Measurements from ENCODE around the gene DRC3.
"Not testable (repeated sequence)": the region's sequence is repeated elsewhere in the genome, so short reads cannot be mapped to it uniquely, and the experiment has no call there.

DRC3 gene

DNA sequence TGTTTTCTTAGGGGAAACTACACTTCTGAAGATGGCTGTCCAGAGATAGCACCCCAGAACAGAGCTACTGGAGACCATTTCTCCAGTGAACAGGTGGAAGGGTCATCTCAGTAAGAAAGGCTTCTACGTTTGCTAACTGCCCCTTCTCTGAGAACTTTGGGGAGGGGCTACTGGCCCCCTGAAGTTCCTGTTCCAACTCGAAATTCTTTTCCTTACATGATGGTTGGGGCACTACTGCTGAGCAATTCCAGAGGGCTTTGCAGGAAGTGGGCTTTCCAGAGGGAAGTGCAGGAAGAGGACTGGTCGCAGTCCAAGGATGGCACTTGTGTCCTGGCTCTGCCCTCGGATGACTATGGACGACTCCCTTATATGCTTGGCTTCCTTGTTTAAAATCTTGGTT, 31.6 kb upstream of the DRC3 start:
- DNase-seq: no peak

DNA sequence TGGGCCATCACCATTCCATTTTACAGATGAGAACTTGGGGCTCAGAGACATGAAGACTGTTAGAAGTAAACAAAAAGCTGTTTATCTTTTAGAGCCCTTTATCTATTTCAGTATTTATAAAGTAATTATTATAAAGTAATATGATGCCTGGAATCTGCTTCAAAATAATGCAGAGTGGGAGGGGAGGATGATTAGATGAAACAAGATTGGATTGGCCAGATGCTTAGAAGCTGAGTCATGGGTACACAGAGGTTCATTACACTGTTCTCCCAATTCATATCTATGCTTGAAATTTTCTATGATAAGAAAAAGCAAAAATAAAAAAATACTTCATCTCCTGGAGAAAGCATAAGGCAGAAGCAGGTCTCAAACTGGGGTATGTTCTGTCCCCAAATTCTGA, 29.8 kb upstream of the DRC3 start:
- no peak for DNase-seq

DNA sequence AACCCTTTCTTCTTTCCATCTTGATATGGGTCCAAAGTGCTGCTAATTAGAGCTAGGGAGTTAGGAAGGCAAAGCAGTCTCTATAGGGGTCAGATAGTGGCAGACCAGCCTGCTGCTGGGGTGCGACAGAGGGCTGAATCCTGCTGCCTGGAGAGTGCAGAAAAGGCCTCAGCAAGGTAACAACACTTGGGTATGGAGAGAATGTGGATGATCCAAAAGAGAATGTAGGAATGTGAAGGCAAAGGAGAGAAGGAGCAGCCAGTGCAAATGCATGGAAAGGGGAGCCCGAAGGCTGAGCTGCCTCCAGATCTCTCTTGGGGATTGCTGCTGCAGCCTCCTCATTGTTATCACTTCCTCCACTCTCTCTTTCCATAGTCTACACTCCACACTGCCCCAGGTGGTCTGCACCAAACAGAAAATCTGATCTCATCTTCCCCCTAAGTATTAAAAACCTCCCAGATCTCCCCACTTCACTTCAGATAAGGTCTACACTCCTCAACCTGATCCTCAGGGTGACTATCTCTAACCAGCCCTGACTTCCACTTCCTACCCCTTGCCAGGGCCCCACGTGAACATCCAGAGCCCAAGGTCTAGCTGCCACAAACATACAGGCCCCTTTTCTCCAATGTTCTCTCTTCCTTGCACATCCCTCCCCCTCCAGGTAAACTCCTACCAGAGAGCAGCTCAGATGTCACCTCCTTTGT, 29.2 kb upstream of the DRC3 start:
- no peak for DNase-seq

DNA sequence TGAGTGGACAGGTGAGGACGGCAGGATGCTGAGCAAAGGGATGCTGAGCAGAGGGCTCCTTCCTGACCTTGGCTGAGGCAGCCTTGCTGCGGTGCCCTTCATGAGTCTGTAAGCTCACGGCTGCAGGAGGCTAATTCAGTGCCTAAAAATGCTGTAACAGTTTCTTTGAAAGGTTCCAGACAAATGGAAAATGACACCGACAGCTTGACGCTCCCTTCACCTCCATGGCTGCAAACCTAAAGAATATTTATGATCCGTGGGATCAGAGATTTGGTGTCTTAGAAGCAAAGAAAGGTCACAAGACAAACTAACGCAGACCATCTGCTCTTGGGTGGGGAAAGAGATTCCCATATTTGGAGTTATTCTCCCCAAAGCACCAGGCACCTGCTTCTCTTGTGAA, 28.4 kb upstream of the DRC3 start:
- DNase-seq: no peak

DNA sequence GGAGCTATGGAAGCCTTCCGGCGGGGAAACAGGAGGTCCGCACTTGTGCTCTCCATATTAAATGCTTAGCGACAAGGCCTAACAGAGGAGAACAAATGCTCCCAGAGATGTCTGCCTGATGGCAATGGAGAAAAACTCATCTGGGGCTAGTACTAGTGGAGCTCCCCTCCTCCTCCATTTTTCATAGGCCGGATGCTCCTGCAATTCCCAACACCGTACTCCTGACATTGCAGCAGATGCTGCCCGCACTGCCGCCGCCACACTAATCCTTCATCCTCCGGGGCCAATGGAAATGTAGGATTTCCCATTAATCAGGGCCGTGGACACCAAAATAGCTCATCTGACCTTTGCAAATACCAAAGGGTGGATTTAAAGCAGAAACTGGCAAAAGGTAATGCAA, 27.9 kb upstream of the DRC3 start:
- no peak for DNase-seq

DNA sequence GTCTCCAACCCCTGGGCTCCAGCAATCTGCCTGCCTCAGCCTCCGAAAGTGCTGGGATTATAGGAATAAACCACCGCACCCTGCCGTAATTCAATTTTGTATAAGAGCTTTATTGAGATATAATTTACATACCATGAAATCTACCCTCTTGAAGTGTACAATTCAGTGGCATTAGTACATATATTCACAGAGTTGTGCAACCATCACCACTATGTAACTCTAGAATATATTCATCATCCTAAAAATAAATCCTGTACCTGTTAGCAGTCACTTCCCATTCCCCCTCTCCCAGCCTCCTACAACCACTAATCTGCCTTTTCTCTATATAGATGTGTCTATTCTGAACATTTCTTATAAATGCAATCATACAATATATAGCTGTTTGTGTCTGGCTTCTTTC, 26.6 kb upstream of the DRC3 start:
- DNase-seq: no peak

DNA sequence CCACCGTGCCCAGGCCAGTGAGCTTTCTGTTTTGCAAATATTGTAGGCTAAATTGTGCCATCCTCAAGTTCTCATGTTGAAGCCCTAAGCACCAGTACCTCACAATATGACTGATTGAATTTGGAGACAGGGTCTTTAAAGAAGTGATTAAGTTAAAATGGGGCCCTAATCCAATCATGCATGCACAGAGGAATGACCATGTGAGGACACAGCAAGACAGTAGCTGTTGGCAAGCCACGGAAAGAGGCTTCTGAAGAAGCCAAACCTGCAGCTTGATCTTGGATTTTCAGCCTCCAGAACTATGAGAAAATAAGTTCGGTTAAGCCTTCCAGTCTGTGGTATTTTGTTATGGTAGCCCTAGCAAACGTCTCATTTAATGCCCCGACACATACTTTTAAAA, 25.4 kb upstream of the DRC3 start:
- no peak for DNase-seq

DNA sequence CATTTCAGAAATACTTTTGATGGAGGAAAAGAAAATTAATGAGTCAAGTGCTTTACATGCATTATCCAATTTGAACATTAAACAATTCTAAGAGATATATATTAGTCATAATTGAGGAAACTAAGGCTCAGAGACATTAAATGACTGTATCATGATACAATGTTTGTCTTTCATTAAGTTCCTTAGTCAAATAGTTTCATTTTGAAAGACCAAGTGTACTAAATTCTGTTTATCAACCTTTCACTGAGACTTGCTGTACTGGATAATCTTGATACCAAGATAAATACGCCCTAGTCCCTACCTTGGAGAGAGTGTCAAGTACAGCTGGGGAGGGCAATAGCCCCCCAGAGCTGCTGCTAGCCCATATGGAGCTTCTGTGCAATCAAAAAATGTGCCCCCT, 24.7 kb upstream of the DRC3 start:
- no peak for DNase-seq

DNA sequence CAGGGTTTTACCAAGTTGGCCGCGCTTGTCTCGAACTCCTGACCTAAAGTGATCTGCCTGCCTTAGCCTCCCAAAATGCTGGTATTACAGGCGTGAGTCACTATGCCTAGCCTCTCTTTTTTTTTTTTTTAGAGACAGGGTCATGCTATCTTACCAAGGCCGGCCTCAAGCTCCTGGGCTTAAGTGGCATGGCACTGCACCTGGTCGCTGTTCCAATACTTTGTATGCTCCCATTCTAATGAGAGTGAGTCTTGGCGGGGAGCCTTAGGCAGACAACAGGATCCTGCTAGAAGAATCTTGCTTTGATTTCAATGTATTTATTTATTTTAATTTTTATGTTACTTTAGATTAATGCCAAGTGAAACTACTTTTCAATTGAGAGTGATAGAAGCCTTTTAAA, 22.3 kb upstream of the DRC3 start:
- DNase-seq: no peak

DNA sequence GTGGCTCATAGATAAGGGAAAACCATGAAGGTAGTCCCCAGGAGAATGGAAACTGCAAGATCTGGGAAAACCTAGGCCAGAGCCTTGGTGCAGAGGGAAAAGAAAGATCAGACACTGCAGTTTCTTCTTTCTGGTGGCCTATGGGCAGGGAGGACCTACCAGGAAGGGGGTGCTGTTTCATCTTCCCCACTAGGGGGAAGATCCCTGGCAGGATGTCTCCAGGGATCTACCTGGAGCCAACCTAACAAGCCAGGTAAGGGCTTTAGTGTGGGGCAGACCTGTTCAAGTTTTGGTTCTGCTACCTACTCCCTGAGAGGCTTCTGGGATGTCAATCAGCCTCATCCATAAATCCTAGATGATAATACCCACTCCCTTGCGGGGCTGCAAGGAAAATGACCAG, 21.9 kb upstream of the DRC3 start:
- DNase-seq: no peak

DNA sequence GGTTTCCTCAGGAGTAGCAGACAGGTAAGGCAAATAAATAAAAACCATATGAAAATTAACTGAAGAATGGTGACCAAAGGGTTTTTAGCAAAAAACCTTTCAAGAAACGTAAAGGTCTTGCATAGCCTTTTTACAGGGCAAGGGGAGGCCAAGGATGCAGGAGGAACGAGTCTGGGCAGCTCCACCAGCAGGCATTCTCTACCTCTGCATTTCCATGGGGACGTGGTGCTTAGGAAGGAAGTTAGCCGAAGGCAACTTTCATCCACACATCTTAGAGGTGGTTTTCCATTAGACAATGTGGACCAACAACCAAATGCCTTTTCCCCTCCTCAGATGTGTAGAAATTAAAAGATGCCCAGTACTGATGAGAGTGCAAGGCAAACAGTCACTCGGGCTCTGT, 21.1 kb upstream of the DRC3 start:
- DNase-seq: no peak

DNA sequence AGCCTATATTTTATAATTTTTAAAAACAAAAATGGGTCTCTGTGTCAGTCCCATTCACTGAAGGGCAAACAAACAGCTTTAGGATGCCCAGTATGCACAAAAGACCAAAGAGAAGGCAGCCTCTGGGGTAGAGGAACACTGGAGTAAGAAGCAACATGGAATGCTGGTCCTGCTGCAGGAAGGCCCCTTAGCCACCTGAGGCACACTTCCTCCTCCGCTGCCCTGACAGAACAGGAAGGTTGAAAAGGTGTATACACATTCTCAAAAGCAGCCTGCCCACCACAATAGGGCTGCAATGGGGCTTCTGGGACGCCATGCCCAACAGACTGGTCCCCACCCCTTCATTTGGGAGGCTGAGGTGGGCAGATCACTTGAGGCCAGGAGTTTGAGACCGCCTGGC, 20.0 kb upstream of the DRC3 start:
- DNase-seq: no peak

DNA sequence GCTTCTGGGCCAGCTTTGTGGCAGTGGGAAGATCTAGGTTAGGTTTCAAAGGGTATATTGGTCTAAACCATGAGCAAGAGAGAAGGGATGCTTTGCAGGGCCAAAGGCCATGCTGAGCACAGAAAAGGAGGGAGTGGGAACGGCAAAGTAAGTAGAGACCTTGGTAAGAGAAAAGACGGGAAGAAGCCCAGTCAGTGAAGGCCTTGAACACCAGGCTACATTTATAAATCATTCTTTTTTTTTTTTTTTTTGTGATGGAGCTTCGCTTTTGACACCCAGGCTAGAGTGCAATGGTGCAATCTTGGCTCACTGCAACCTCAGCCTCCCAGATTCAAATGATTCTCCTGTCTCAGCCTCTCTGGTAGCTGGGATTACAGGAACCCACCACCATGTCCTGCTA, 18.6 kb upstream of the DRC3 start:
- no peak for DNase-seq

DNA sequence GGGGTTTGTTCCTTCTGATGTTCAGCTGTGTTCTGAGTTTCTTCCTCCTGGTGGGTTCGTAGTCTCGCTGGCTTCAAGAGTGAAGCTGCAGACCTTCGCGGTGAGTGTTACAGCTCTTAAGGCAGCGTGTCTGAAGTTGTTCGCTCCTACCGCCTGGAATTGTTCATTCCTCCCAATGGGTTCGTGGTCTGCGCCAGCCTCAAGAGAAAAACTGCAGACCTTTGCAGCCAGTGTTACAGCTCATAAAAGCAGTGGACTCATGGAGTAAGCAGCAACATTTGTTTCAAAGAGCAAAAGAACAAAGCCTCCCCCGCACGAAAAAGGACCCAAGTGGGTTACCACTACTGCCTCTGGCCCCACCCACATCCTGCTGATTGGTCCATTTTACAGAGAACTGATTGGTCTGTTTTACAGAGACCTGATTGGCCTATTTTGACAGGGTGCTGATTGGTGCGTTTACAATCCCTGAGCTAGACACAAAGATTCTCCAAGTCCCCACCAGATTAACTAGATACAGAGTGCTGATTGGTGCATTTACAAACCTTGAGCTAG, 16.8 kb upstream of the DRC3 start:
- DNase-seq: not testable (repeated sequence)

DNA sequence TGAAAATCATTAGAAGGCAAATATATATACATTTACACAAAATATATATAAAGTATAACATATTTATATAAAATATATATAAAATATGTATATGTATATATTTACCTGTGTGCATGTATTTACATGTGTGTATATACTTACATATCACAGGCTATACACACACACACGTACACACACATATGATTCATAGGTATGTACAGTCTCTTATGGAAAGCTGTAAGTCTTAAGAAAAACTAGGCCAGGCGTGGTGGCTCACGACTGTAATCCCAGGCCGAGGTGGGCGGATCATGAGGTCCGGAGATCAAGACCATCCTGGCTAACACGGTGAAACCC, 15.1 kb upstream of the DRC3 start:
- DNase-seq: no peak

DNA sequence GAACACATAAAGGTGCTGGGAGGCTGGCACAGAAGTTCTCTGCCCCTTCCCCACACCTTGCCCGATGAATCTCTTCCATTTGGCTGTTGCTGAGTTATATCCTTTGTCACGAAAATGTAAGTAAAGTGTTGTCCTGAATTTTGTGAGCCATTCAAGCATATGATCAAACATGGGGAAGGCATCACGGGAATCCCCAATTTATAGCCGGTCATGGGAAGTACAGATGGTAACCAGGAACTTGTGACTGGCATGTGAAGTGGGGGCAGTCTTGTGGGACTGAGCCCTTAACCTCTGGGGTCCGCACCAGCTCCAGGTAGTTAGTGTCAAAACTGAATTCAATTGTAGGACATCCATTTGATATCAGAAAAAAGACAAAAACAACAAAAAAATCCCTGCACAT, 13.7 kb upstream of the DRC3 start:
- no peak for DNase-seq

DNA sequence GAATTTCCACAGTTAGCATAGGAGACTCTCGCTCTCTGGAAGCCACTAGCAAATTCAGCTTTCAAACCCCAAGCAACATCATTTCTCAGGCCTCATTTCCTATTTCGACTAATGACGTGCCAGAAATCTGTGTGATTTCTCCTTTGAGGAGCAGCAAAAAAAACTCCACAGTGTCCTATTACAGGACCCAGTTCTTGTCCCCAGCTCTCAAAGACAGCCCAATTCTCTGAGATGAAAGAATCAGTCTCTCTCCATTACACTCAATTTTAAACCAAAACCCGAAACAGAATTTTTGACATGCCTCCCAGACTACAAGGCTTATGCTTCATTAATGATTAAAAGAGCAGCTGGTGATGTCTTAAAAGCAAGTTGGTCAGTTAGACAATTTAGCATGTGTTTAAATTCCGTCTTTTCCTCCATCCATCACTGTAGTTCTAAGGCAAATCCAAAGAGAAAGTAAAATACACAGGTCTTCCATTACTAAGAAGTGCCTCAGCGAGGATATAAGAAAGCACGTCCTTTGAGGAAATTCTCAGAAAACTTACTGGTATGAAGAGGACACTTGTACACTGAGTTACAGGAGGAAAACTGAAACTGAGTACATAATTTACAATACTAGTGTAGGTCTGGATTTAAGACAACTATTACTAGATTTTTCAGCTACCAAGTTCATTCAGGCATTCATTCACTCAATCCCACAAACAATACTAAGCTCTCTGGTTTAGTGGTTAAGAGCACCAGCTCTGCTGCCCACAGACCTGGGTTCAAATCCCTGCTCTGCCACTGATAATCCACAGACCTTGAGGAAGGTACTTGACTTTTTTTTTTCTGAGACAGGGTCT, 12.9 kb upstream of the DRC3 start:
- no peak for DNase-seq

DNA sequence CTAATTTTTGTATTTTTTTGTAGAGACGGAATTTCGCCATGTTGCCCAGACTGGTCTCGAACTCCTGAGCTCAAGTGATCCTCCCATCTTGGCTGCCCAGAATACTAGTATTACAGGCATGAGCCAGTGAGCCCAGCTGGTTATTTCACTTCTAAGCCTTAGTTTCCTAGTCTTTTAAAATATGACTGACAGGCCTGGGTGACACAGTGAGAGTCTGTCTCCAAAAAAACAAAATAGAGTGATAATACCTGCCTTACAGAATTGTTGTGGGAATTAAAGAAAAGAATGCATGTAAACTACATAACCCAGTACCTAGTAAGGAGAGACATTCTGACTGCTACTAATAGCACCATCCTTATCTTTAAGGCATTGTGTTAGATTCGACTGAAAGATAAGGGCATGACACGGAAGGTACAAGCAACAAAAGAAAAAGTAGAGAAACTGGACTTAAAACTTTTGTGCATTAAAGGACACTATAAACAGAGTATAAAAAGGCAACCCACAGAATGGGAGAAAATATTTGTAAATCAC, 12.1 kb upstream of the DRC3 start:
- DNase-seq: no peak

DNA sequence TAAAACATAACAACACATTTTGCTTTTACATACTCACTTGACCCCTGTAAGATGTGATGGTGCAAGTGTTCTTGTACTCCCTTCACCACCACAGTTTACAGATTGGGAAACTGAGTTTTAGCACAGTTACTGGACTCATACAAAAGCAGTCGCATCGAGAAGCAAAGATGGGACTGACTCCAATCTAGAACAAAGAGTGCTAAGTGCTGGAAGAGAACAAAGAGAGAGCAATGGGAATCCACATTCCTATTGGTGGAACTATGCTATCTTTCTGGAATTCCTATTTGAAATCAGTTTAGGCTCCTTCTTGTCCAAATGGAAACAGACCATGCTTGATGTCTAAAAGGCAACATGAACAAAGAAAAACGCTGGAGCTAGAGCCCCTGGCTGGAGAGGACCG, 9.6 kb upstream of the DRC3 start:
- peak in 1 of 2 donors; percentile 52 for DNase-seq

DNA sequence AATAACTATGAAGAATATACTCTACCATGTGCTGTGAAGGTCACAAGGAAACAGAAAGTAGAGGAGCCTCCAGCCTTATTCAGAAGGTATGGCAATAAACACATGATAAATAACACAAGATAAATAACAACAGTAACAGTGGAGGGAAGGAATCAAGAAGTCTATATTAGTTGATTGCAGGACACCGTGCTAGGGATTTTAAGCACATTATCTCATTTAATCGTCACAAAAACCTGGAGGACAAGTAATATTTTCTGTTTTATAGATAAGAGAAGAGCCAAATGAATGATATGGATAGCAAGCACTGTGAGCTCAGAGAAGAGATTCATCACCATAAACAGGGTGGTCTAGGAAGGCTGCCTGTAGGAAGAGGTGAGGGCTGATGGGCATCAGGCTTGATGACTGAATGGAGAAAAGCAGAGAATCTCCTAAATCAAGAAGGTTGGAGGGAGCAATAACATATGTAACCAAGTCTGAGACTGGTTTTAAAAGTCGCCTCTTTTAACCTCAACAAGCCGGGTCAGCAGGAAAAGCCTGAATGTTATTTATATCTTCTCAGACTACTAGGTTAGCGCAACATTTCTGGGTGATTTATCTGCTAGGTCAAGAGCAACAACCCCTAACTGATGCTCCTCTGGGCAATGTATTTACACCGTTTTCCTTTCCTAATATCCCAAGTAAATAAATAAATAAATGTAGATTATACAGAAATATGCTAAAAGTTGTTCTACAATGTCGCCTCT, 8.8 kb upstream of the DRC3 start:
- DNase-seq: no peak

DNA sequence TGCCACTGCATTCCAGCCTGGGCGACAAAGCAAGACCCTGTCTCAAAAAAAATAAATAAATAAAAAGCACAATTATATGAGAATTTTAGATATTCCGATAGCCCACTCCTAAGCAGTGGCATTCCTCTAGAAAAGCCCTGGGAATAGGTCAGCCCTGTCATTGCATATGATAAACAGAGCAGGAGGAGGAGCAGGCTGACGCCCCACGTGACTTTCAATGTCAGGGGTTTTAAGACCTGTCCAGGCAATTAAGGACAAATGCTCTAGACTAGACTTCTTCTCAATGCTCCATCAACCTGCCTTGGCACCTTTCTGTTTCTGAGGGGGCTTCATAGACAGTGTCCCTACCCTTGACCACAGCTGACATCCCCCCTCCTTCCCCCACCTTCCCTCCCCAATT, 8.0 kb upstream of the DRC3 start:
- DNase-seq: no peak

DNA sequence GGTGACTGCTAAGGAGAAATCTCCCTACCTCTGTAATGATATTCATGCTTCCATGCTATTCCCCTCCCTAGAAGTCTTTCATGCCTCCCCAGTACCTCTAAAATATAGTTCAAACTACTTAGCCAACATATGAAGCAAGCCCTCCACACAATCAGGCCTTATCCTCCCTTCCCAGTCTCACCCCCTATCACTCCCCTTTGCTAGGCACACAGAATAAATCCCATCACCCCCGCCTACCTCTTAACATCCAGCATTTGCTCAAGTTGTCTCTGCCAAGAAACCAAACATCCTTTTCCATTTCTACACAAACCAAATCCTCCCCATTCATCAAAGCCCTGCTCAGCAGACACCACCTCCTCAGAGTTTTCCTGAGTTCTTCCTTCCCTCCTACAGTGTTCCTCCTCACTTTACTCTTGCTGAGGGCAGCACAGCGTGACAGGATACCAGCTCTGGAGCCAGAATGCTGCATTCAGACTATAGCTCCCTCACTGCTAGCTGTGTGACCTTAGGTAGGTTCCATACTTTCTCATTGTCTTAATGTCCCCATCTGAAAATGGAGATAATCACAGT, 7.4 kb upstream of the DRC3 start:
- no peak for DNase-seq

DNA sequence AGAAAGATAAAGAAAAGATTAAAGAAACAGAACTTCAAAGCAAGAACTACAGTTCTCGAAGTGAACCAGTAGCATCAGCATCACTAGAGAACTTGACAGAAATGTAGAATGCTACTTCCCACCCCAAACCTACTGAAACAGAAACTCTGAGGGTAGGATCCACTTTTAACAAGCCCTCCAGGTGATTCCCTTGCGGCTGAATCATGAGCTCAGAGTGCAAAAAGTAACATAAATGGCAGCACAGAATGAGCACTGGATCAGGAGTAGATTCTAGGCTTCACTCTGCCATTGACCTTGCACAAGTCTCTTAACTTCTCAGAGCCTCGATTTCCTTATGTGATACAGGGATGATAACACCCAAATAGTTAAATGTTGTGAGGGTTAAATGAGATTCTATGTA, 6.3 kb upstream of the DRC3 start:
- DNase-seq: no peak

Data from hippocampal formation (tissue), 2 donors.